ENCODE data around the gene TFPT. TPM values are rescaled to one million over a fixed set of nuclear protein-coding genes. Genes with fewer than 3 reads are reported as not detected.

Gene TFPT
- total and polyA plus RNA-seq, 2 of the 4 experiments (the other 2 are of a cell fraction) = 7.9 to 17.1 TPM

DNA sequence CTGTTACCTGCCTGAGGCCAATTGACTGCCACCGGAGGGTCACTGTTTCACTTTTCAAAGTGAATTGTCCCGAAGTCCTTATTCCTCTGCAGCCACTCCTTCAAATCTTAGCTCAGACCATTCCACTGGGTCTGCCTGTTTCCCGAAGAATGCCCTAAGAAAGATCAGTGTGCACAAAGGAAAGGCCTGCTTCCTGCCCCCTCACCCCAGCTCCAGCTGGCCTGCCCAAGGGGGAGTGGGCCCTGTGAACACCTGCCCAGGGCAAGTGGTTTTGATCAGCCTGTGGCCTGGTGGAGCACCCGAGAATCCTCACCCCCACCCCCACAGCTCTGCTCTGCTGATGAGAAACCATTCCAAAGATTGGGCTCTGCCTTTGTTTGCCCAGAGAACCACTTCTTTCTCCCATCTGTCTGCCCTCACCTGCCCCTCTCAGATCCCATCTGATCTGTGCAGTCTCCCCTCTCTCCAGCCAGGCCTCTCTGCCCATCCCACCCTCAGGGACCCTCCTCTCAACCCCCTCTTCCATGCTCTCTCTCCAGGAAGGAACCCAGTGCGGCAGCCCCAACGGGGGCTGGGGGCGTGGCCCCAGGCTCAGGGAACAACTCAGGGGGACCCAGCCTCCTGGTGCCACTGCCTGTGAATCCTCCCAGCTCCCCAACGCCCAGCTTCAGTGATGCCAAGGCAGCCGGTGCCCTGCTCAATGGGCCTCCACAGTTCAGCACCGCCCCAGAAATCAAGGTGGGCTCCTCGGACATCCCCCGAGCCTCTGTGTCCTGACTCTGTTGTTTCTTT, 33.8 kb upstream of the TFPT start:
- no peaks in the 10 kb centered on the region for H3K9me1 ChIP-seq (ENCODE audit: insufficient read depth, low read length)
- no peak overlapping the region for H2BK120ac ChIP-seq (ENCODE audit: low read depth, low read length)
- H3K4me3 ChIP-seq (ENCODE audit: insufficient read depth, low read depth, low read length) = no peak overlapping the region
- no peak overlapping the region for H2BK20ac ChIP-seq (ENCODE audit: low read depth, low read length)
- no peak for TF ChIP-seq SMC3 (IDR thresholded peaks at IDR 0.05; ENCODE audit: low read depth, low read length)
- no peak for TF ChIP-seq MAFK (IDR thresholded peaks at IDR 0.05; ENCODE audit: low read depth, low read length)
- no peak for TF ChIP-seq RCOR1 (IDR thresholded peaks at IDR 0.05; ENCODE audit: insufficient replicate concordance, low read length)
- TF ChIP-seq, protein P1, sequence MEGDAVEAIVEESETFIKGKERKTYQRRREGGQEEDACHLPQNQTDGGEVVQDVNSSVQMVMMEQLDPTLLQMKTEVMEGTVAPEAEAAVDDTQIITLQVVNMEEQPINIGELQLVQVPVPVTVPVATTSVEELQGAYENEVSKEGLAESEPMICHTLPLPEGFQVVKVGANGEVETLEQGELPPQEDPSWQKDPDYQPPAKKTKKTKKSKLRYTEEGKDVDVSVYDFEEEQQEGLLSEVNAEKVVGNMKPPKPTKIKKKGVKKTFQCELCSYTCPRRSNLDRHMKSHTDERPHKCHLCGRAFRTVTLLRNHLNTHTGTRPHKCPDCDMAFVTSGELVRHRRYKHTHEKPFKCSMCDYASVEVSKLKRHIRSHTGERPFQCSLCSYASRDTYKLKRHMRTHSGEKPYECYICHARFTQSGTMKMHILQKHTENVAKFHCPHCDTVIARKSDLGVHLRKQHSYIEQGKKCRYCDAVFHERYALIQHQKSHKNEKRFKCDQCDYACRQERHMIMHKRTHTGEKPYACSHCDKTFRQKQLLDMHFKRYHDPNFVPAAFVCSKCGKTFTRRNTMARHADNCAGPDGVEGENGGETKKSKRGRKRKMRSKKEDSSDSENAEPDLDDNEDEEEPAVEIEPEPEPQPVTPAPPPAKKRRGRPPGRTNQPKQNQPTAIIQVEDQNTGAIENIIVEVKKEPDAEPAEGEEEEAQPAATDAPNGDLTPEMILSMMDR (conservative IDR thresholded peaks at IDR 0.05; ENCODE audit: low read depth, low read length) = no peak
- no peak for TF ChIP-seq CEBPB (IDR thresholded peaks at IDR 0.05; ENCODE audit: low read depth, low read length)
- TF ChIP-seq MAZ (IDR thresholded peaks at IDR 0.05; ENCODE audit: borderline replicate concordance, low read depth, low read length) = no peak
- TF ChIP-seq RAD21 (IDR thresholded peaks at IDR 0.05; ENCODE audit: low read length) = no peak
- TF ChIP-seq RFX5 (IDR thresholded peaks at IDR 0.05; ENCODE audit: low read depth, low read length) = no peak
- TF ChIP-seq, protein P2, sequence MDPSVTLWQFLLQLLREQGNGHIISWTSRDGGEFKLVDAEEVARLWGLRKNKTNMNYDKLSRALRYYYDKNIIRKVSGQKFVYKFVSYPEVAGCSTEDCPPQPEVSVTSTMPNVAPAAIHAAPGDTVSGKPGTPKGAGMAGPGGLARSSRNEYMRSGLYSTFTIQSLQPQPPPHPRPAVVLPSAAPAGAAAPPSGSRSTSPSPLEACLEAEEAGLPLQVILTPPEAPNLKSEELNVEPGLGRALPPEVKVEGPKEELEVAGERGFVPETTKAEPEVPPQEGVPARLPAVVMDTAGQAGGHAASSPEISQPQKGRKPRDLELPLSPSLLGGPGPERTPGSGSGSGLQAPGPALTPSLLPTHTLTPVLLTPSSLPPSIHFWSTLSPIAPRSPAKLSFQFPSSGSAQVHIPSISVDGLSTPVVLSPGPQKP (IDR thresholded peaks at IDR 0.05; ENCODE audit: borderline replicate concordance, low read depth, low read length) = no peak
- TF ChIP-seq POLR2A (IDR thresholded peaks at IDR 0.05; ENCODE audit: low read depth, low read length) = no peak
- TF ChIP-seq, protein P3, sequence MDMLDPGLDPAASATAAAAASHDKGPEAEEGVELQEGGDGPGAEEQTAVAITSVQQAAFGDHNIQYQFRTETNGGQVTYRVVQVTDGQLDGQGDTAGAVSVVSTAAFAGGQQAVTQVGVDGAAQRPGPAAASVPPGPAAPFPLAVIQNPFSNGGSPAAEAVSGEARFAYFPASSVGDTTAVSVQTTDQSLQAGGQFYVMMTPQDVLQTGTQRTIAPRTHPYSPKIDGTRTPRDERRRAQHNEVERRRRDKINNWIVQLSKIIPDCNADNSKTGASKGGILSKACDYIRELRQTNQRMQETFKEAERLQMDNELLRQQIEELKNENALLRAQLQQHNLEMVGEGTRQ (IDR thresholded peaks at IDR 0.05; ENCODE audit: low read depth, low read length) = no peak
- TF ChIP-seq NFE2L2 (IDR thresholded peaks at IDR 0.05; ENCODE audit: low read depth, low read length) = no peak
- no peak for TF ChIP-seq FOS (IDR thresholded peaks at IDR 0.05; ENCODE audit: low read depth, low read length)
- no peak for TF ChIP-seq BHLHE40 (IDR thresholded peaks at IDR 0.05; ENCODE audit: low read depth, low read length)
- no peaks in the 10 kb centered on the region for H3K4me1 ChIP-seq (ENCODE audit: control insufficient read depth, insufficient read depth, low read length)
- H3K79me1 ChIP-seq (ENCODE audit: low read depth in 1 of 2, low read length in 2 of 2) = peaks cover 8 to 18% of the 10 kb centered on the region in 2 experiments; a peak in 3 of 4 replicates
- in situ Hi-C loops (cut with MboI; ENCODE audit: low sequenced_read_pairs) (loop anchor here (25.0 kb wide), 1 partner anchor 1513 kb away; the partner anchor contains the start of gene U2AF2), dilution Hi-C loops (cut with HindIII; ENCODE audit: low sequenced_read_pairs, unreplicated experiment) (no loop called here), intact Hi-C loops (cut with micrococcal nuclease) (no loop called here)
- no peak overlapping the region for H2AK9ac ChIP-seq (replicated peaks; ENCODE audit: low read depth, low read length, poor library complexity)
- no peak overlapping the region for H3K4me2 ChIP-seq (ENCODE audit: low read depth, low read length)
- ChIA-PET CTCF (no interaction called here), POLR2A (ENCODE audit: unreplicated experiment) (no interaction called here)
- peaks cover 11% of the 10 kb centered on the region; the same call in 1 of the 2 replicates for H4K20me1 ChIP-seq (ENCODE audit: insufficient read depth, low read length)
- no peak overlapping the region for H4K8ac ChIP-seq (ENCODE audit: low read depth in 2 of 2, low read length in 2 of 2)
- H2BK5ac ChIP-seq (ENCODE audit: low read depth, low read length, poor library complexity, severe bottlenecking) = no peak overlapping the region
- no peak overlapping the region for H2BK15ac ChIP-seq (ENCODE audit: low read depth, low read length)
- peaks cover 88% of the 10 kb centered on the region for H3K36me3 ChIP-seq (ENCODE audit: control insufficient read depth, insufficient read depth, low read length)
- H4K91ac ChIP-seq (ENCODE audit: insufficient read depth, low read depth, low read length) = no peak overlapping the region
- H3K27ac ChIP-seq (ENCODE audit: insufficient read depth, low read length) = no peak overlapping the region
- no peaks in the 10 kb centered on the region for H3K27me3 ChIP-seq (ENCODE audit: control insufficient read depth, insufficient read depth, low read length)
- H3K9ac ChIP-seq (ENCODE audit: low read depth, low read length) = no peak overlapping the region
- H3K18ac ChIP-seq (ENCODE audit: low read depth, low read length) = no peak overlapping the region
- 89% methylated on average over 9 of the region's 12 CpGs; no CpG with 5 or more reads in 1 of the 2 experiments for WGBS, 2 experiments (ENCODE audit: extremely low coverage in 2 of 2, insufficient read length in 1 of 2)
- H2AK5ac ChIP-seq (ENCODE audit: low read depth, low read length) = no peak overlapping the region
- no peak overlapping the region for H2AFZ ChIP-seq (replicated peaks; ENCODE audit: low read length, poor library complexity)
- H3K23ac ChIP-seq (ENCODE audit: low read depth, low read length) = no peak overlapping the region
- DNase-seq = no peak
- no TSS peak for BruUV-seq (replicated peaks)
- no peak overlapping the region for H4K5ac ChIP-seq (ENCODE audit: low read depth, low read length)
- no peak overlapping the region for H3K56ac ChIP-seq (ENCODE audit: extremely low read depth, insufficient read depth, low read length)
- no peak overlapping the region for H3K4ac ChIP-seq (ENCODE audit: low read depth, low read length)
- no peak for ATAC-seq (ENCODE audit: low read depth)
- H3K9me3 ChIP-seq (ENCODE audit: control insufficient read depth, insufficient read depth, low read length) = no peaks in the 10 kb centered on the region
- no peak overlapping the region for H3K14ac ChIP-seq (replicated peaks; ENCODE audit: low read depth, low read length)

All from IMR-90 (cell line).